Effector memory CD4-positive, alpha-beta T cell (primary cell): Measurements from ENCODE around the gene PIK3CA.
"Not testable (repeated sequence)": the region's sequence is repeated elsewhere in the genome, so short reads cannot be mapped to it uniquely, and the experiment has no call there.

Experiments used
- DNase-seq, 3 donors: peaks; one replicate each; pipeline ENCODE4 v3.0.0-alpha.2; 2020
- H3K27ac ChIP-seq: 2 replicates; pipeline ENCODE4 v1.7.0; 2013; ENCODE audit warnings: mild to moderate bottlenecking, low read length, moderate library complexity; ENCODE audit not compliant: insufficient read depth, poor library complexity, severe bottlenecking
- H3K27me3 ChIP-seq: replicated peaks from 2 replicates; pipeline ENCODE4 v1.7.0; 2013; ENCODE audit warnings: mild to moderate bottlenecking, low read length; ENCODE audit not compliant: insufficient read depth, control insufficient read depth, poor library complexity, severe bottlenecking
- H3K36me3 ChIP-seq: 2 replicates; pipeline ENCODE4 v1.7.0; 2013; ENCODE audit warnings: mild to moderate bottlenecking, low read length, moderate library complexity; ENCODE audit not compliant: control insufficient read depth, insufficient read depth
- H3K4me1 ChIP-seq: 2 replicates; pipeline ENCODE4 v1.7.0; 2013; ENCODE audit warnings: low read length, mild to moderate bottlenecking; ENCODE audit not compliant: control insufficient read depth, insufficient read depth, poor library complexity, severe bottlenecking
- H3K4me3 ChIP-seq: 2 replicates; pipeline ENCODE4 v1.7.0; 2013; ENCODE audit warnings: low read length, low read depth, mild to moderate bottlenecking; ENCODE audit not compliant: insufficient read depth, poor library complexity, severe bottlenecking
- H3K9me3 ChIP-seq: 2 replicates; pipeline ENCODE4 v1.7.0; 2013; ENCODE audit warnings: mild to moderate bottlenecking, low read length, moderate library complexity; ENCODE audit not compliant: control insufficient read depth

Gene PIK3CA

GRCh38 chr3:179257742-179258141 is 109.6 kb downstream of the PIK3CA start:
- H3K27me3 ChIP-seq, H3K36me3 ChIP-seq, DNase-seq, H3K4me3 ChIP-seq, H3K4me1 ChIP-seq, H3K9me3 ChIP-seq, H3K27ac ChIP-seq: not testable (repeated sequence)

GRCh38 chr3:179258820-179259219 is 110.7 kb downstream of the PIK3CA start:
- Histone ChIP-seq H3K4me3 (no peak overlapping the region), H3K27me3 (no peaks in the 10 kb centered on the region), H3K9me3 (no peaks in the 10 kb centered on the region), H3K4me1 (no peaks in the 10 kb centered on the region), H3K36me3 (no peaks in the 10 kb centered on the region), H3K27ac (no peak overlapping the region)
- no peak for DNase-seq

GRCh38 chr3:179259959-179260756 is 112.0 kb downstream of the PIK3CA start:
- H3K9me3 ChIP-seq, DNase-seq, H3K4me1 ChIP-seq, H3K36me3 ChIP-seq, H3K27me3 ChIP-seq, H3K4me3 ChIP-seq, H3K27ac ChIP-seq: not testable (repeated sequence)

DNA sequence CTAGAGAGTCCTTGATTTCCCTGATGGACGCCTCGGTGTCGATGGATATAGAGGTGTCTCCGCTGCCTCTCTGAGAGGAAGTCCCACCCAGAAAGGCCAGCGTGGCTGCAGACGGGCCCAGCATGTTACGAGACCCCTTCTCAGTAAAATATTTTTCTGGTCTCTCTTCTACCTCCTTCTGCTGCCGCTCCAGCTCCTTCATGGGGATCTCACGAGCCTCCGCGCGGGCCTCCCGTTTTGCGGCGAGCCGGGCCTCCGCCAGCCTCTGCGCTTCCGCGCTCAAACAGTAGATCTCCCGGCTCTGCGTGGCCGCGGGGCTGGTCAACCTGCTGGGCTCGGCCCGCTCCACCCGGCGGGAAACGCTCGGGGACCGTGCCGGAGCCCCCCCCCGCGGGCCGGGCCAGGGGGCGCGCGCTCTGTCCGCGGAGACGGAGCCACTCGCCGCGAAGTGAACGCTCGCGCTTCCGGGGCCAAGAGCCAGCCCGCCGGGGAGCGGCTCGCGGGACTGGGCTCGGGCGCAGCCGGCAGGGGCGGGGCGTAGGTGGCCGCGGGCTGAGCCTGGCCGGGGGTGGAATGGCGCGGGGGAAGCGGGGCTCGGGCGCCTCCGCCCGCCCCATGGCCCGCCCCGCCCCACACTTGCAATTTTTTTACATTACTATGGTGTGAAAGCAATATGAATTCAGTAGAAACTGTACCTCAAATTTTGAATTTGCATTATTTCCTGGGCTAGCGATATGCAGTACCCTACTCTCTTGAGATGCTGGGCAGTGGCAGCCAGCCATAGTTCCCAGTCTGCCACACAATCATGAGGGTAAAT is 113.0 kb downstream of the PIK3CA start:
- DNase-seq: peak; percentile 53 to 58 (median 54)
- Histone ChIP-seq H3K4me1 (no peaks in the 10 kb centered on the region), H3K9me3 (no peaks in the 10 kb centered on the region), H3K36me3 (no peaks in the 10 kb centered on the region), H3K4me3 (peak overlapping the region; percentile 47), H3K27ac (peak overlapping the region; percentile 13), H3K27me3 (no peaks in the 10 kb centered on the region)

- DNase-seq: no peak
- Histone ChIP-seq H3K9me3 (no peaks in the 10 kb centered on the region), H3K27ac (no peak overlapping the region), H3K27me3 (no peaks in the 10 kb centered on the region), H3K36me3 (no peaks in the 10 kb centered on the region), H3K4me1 (no peaks in the 10 kb centered on the region), H3K4me3 (no peak overlapping the region)
Measured at GRCh38 chr3:179263134-179263533, 115.0 kb downstream of the PIK3CA start.

GRCh38 chr3:179264449-179264848 is 116.3 kb downstream of the PIK3CA start:
- Histone ChIP-seq H3K27me3 (no peaks in the 10 kb centered on the region), H3K27ac (no peak overlapping the region), H3K9me3 (no peaks in the 10 kb centered on the region), H3K4me1 (no peaks in the 10 kb centered on the region), H3K36me3 (no peaks in the 10 kb centered on the region), H3K4me3 (no peak overlapping the region)
- DNase-seq: no peak

GRCh38 chr3:179265092-179265491 is 116.9 kb downstream of the PIK3CA start:
- Histone ChIP-seq H3K27ac (no peak overlapping the region), H3K9me3 (no peaks in the 10 kb centered on the region), H3K4me3 (no peak overlapping the region), H3K27me3 (no peaks in the 10 kb centered on the region), H3K4me1 (no peaks in the 10 kb centered on the region), H3K36me3 (no peaks in the 10 kb centered on the region)
- DNase-seq: no peak

GRCh38 chr3:179265875-179266274 is 117.7 kb downstream of the PIK3CA start:
- Histone ChIP-seq H3K27me3 (no peaks in the 10 kb centered on the region), H3K4me3 (no peak overlapping the region), H3K36me3 (no peaks in the 10 kb centered on the region), H3K9me3 (no peaks in the 10 kb centered on the region), H3K4me1 (no peaks in the 10 kb centered on the region), H3K27ac (no peak overlapping the region)
- no peak for DNase-seq

DNA sequence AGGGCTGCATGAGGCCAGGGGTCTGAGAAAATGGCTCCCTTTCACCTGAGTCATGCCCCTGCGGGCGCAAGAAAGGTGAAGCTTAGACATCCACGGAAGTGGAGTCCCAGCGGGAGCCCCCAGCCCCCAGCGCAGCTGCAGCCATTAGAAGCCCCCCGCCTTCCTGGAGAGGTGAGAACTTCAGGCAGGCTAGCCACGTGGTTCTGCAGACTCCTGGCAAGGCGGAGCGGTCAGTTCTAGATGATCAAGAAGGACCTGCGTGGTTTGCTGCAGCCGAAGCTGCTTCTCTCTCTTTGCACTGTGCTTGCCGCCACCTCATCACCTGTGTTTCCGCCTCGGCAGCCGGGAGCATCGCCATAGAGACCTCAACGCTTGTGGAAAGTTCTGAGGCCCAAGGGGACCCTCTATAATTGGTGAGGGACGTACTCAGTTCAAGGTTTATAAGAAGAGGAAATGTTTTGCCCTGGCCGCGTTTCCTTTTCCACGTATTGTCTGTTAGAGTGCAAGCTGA is 118.6 kb downstream of the PIK3CA start:
- Histone ChIP-seq H3K36me3 (no peaks in the 10 kb centered on the region), H3K27ac (no peak overlapping the region), H3K9me3 (no peaks in the 10 kb centered on the region), H3K4me1 (no peaks in the 10 kb centered on the region), H3K4me3 (no peak overlapping the region), H3K27me3 (no peaks in the 10 kb centered on the region)
- DNase-seq: no peak
